Prostate gland (tissue), 2 donors: ENCODE results near the gene RPS3. TPM values are rescaled to one million over a fixed set of nuclear protein-coding genes. Genes with fewer than 3 reads are reported as not detected.

Source experiments
- DNase-seq: peaks from one replicate; pipeline ENCODE4 v3.0.0-alpha.2; 2019; ENCODE audit warnings: low spot score
- H3K27ac ChIP-seq, 2 donors: fragments of 200-600 bp; sonication (generic); 2 replicates each; pipeline ENCODE4 v1.5.1; 2017 to 2019
- H3K27me3 ChIP-seq: fragments of 200-600 bp; sonication (generic); replicated peaks from 2 replicates; pipeline ENCODE4 v1.5.1; 2019; ENCODE audit not compliant: insufficient read depth
- H3K36me3 ChIP-seq, 2 donors: fragments of 200-600 bp; sonication (generic); 1 replicate in 1 of 2; 2 replicates in 1 of 2; pipeline versions ENCODE4 v1.5.1 to v1.8.1; 2017 to 2019
- H3K4me1 ChIP-seq: fragments of 200-600 bp; sonication (generic); replicated peaks from 2 replicates; pipeline ENCODE4 v1.5.1; 2019
- H3K4me3 ChIP-seq, 2 donors: fragments of 200-600 bp; sonication (generic); 2 replicates each; pipeline ENCODE4 v1.5.1; 2017 to 2019
- H3K9me3 ChIP-seq: fragments of 200-600 bp; sonication (generic); 2 replicates; pipeline ENCODE4 v1.5.1; 2017
- CTCF ChIP-seq, 4 experiments: fragments of 200-600 bp in 2 of 4; fragments of 450-650 bp in 2 of 4; sonication (generic) in 2 of 4; IDR thresholded peaks; 1 replicate in 3 of 4; 2 replicates in 1 of 4; pipeline ENCODE4 v1.5.1; 2016 to 2019; ENCODE audit warnings: antibody characterized with exemption in 4 of 4, mild to moderate bottlenecking in 2 of 4, moderate library complexity in 2 of 4
- POLR2A ChIP-seq: fragments of 450-650 bp; IDR thresholded peaks from one replicate; pipeline ENCODE4 v1.6.1; 2016; ENCODE audit warnings: antibody characterized with exemption, mild to moderate bottlenecking
- POLR2AphosphoS5 ChIP-seq: sonication (generic); formaldehyde crosslinking; IDR thresholded peaks from one replicate; pipeline ENCODE4 v1.6.1; 2017; ENCODE audit warnings: antibody characterized with exemption
- WGBS: methylation state at CpG from one replicate; pipeline ENCODE4 v1.1.5; 2018; 5-methylcytosine and 5-hydroxymethylcytosine counted together
- intact Hi-C: fragments of 100-400 bp; cut with DNase I; formaldehyde crosslinking; loops from one replicate; pipeline ENCODE4 v1.14.2; 2022
- total RNA-seq, 2 donors: library from RNA; depleted of rRNA; stranded (reverse); fragments of >200 nt; gene quantifications; one replicate each; pipeline ENCODE4 v1.1.0, GENCODE V29; 2016

The RPS3 gene
- total RNA-seq, 2 donors from 2014 or later, result 890 to 1,636 TPM

GRCh38 chr11:75369560-75370255, 29.6 kb upstream of the RPS3 start:
- no peak for DNase-seq
- no peak overlapping the region for H3K27ac ChIP-seq
- no peaks in the 10 kb centered on the region for H3K36me3 ChIP-seq
- no peaks in the 10 kb centered on the region for H3K9me3 ChIP-seq
- peaks cover 9% of the 10 kb centered on the region for H3K4me1 ChIP-seq
- TF ChIP-seq POLR2A, result no peak
- TF ChIP-seq CTCF (IDR thresholded peaks at IDR 0.05), result no peak
- TF ChIP-seq POLR2AphosphoS5, result no peak
- intact Hi-C loops, result no loop called here
- no peak overlapping the region for H3K4me3 ChIP-seq
- 80% methylated on average over 6 of the region's 6 CpGs for WGBS
- no peaks in the 10 kb centered on the region for H3K27me3 ChIP-seq

GRCh38 chr11:75371949-75372876, 27.1 kb upstream of the RPS3 start:
- intact Hi-C loops, result no loop called here
- no peaks in the 10 kb centered on the region for H3K9me3 ChIP-seq
- no peak overlapping the region for H3K4me3 ChIP-seq
- no peaks in the 10 kb centered on the region for H3K27me3 ChIP-seq
- H3K4me1 ChIP-seq, result peaks cover 9% of the 10 kb centered on the region
- peak; percentile 78 for DNase-seq
- peak; percentile 93 for TF ChIP-seq POLR2AphosphoS5
- TF ChIP-seq CTCF (IDR thresholded peaks at IDR 0.05), result no peak
- no peak for TF ChIP-seq POLR2A
- H3K27ac ChIP-seq, result peak overlapping the region; percentile 70 to 83
- no peaks in the 10 kb centered on the region for H3K36me3 ChIP-seq
- WGBS, result 40% methylated on average over 8 of the region's 8 CpGs

GRCh38 chr11:75373201-75373600, 26.1 kb upstream of the RPS3 start:
- H3K27ac ChIP-seq, result peak overlapping the region; percentile 70 to 83
- DNase-seq, result no peak
- H3K9me3 ChIP-seq, result no peaks in the 10 kb centered on the region
- H3K36me3 ChIP-seq, result no peaks in the 10 kb centered on the region
- peaks cover 9% of the 10 kb centered on the region for H3K4me1 ChIP-seq
- TF ChIP-seq CTCF (IDR thresholded peaks at IDR 0.05), result no peak
- no peak for TF ChIP-seq POLR2A
- TF ChIP-seq POLR2AphosphoS5, result no peak
- 92% methylated on average over 8 of the region's 8 CpGs for WGBS
- intact Hi-C loops, result no loop called here
- no peaks in the 10 kb centered on the region for H3K27me3 ChIP-seq
- no peak overlapping the region for H3K4me3 ChIP-seq

GRCh38 chr11:75374646-75375045, 24.7 kb upstream of the RPS3 start:
- TF ChIP-seq CTCF (IDR thresholded peaks at IDR 0.05), result no peak
- TF ChIP-seq POLR2A, result no peak
- DNase-seq, result no peak
- no peaks in the 10 kb centered on the region for H3K36me3 ChIP-seq
- intact Hi-C loops, result no loop called here
- 95% methylated on average over 4 of the region's 4 CpGs for WGBS
- no peak overlapping the region for H3K4me3 ChIP-seq
- H3K9me3 ChIP-seq, result no peaks in the 10 kb centered on the region
- H3K27me3 ChIP-seq, result no peaks in the 10 kb centered on the region
- peak overlapping the region in 1 of 2 donors; percentile 83 for H3K27ac ChIP-seq
- peaks cover 9% of the 10 kb centered on the region for H3K4me1 ChIP-seq
